ENCODE results near the gene SLC3A2. TPM values are rescaled to one million over a fixed set of nuclear protein-coding genes. Genes with fewer than 3 reads are reported as not detected.

The SLC3A2 gene
- total and polyA plus RNA-seq, 2 donors (not counting 3 experiments of a cell fraction or from before 2014, with no cell fraction given) = 208 to 337 TPM

DNA sequence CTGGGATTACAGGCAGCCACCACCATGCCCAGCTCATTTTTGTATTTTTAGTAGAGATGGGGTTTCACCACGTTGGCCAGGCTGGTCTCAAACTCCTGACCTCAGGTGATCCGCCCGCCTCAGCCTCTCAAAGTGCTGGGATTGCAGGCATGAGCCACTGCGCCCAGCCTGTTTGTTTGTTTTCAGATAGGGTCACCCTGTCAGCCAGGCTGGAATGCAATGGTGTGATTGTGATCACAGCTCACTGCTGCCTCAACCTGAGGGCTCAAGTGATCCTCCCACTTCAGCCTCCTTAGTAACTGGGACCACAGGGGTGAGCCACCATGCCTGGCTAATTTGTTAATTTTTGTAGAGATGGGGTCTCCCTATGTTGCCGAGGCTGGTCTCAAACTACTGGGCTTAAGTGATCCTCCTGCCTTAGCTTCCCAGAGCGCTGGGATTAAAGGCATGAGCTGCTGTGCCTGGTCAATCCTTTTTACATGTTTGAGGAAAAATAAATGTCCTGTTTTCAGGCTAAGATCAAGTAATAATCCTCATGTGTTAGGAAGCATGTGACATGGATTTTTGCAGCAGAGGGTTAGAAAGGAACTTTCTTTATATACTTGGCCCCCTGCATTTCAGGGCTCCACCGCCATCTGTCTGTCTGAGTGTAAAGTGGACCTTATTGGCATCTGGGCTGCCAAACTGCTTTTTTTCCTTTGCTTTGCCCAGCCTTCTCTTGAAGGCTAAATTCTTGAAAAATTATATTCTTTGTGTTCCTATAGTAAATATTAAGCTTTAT, 4.8 kb upstream of the SLC3A2 start:
- H3K9me3 ChIP-seq (replicated peaks; ENCODE audit: control insufficient read depth, insufficient read depth, low read length) = no peaks in the 10 kb centered on the region
- no peak overlapping the region for H3K9ac ChIP-seq (replicated peaks; ENCODE audit: extremely low read depth, insufficient read depth, low read length)
- TF ChIP-seq EZH2 (IDR thresholded peaks at IDR 0.05; ENCODE audit: borderline replicate concordance, low read depth, low read length, severe bottlenecking) = no peak
- TF ChIP-seq JUN (IDR thresholded peaks at IDR 0.05; ENCODE audit: borderline replicate concordance, insufficient read depth, insufficient read length, low read depth) = no peak
- TF ChIP-seq FOS (IDR thresholded peaks at IDR 0.05; ENCODE audit: borderline replicate concordance, insufficient read depth, low read length) = no peak
- TF ChIP-seq MYC (IDR thresholded peaks at IDR 0.05; ENCODE audit: low read depth, low read length) = no peak
- TF ChIP-seq, protein P1, sequence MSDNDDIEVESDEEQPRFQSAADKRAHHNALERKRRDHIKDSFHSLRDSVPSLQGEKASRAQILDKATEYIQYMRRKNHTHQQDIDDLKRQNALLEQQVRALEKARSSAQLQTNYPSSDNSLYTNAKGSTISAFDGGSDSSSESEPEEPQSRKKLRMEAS (IDR thresholded peaks at IDR 0.05; ENCODE audit: insufficient read depth, insufficient read length) = no peak
- TF ChIP-seq, protein P2, sequence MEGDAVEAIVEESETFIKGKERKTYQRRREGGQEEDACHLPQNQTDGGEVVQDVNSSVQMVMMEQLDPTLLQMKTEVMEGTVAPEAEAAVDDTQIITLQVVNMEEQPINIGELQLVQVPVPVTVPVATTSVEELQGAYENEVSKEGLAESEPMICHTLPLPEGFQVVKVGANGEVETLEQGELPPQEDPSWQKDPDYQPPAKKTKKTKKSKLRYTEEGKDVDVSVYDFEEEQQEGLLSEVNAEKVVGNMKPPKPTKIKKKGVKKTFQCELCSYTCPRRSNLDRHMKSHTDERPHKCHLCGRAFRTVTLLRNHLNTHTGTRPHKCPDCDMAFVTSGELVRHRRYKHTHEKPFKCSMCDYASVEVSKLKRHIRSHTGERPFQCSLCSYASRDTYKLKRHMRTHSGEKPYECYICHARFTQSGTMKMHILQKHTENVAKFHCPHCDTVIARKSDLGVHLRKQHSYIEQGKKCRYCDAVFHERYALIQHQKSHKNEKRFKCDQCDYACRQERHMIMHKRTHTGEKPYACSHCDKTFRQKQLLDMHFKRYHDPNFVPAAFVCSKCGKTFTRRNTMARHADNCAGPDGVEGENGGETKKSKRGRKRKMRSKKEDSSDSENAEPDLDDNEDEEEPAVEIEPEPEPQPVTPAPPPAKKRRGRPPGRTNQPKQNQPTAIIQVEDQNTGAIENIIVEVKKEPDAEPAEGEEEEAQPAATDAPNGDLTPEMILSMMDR (IDR thresholded peaks at IDR 0.05; ENCODE audit: extremely low read depth in 1 of 2, insufficient read depth in 1 of 2, low read depth in 1 of 2, low read length in 2 of 2) = no peak
- no peak for TF ChIP-seq POLR2AphosphoS5 (IDR thresholded peaks at IDR 0.05; ENCODE audit: insufficient read depth, low read depth, low read length)
- no peak for TF ChIP-seq POLR2A (IDR thresholded peaks at IDR 0.05; ENCODE audit: low read depth, low read length)
- TF ChIP-seq GATA2 (IDR thresholded peaks at IDR 0.05; ENCODE audit: insufficient read depth, insufficient read length, low read depth, low read length) = no peak
- H3K4me1 ChIP-seq (ENCODE audit: control insufficient read depth, extremely low read depth, insufficient read depth, low read length) = peaks cover 12% of the 10 kb centered on the region
- DNase-seq (ENCODE audit: low read depth, low spot score) = no peak
- no peaks in the 10 kb centered on the region for H3K9me1 ChIP-seq (replicated peaks; ENCODE audit: control insufficient read depth, extremely low read depth, insufficient read depth, low read length)
- no peak overlapping the region for H3K27ac ChIP-seq (ENCODE audit: insufficient read depth, low read depth, low read length)
- peaks cover 0 to 4% of the 10 kb centered on the region in 2 experiments for H3K36me3 ChIP-seq (ENCODE audit: control insufficient read depth in 2 of 2, extremely low read depth in 1 of 2, insufficient read depth in 2 of 2, low read length in 2 of 2)
- POLR2A ChIA-PET = no interaction called here
- intact Hi-C loops (cut with micrococcal nuclease) (no loop called here), dilution Hi-C loops (cut with MboI; ENCODE audit: extremely low pct_ligation_motif_present, low sequenced_read_pairs) (no loop called here)
- BruUV-seq (replicated peaks) = no TSS peak
- FAIRE-seq = peak; percentile 61
- H3K79me2 ChIP-seq (ENCODE audit: control insufficient read depth, insufficient read depth, low read length) = peaks cover 7% of the 10 kb centered on the region
- no peak overlapping the region for H2AFZ ChIP-seq (ENCODE audit: low read depth, low read length)
- CTCF ChIA-PET = interaction anchor here (1.4 to 2.9 kb wide), 2 partner anchors 11 to 89 kb away, joined by 7 to 10 read pairs; partner anchors contain the start of gene TMEM179B
- no peaks in the 10 kb centered on the region for H3K27me3 ChIP-seq (ENCODE audit: control insufficient read depth in 2 of 2, insufficient read depth in 2 of 2, low read length in 2 of 2)
- H3K4me3 ChIP-seq (replicated peaks in 1 of 3; ENCODE audit: insufficient read depth in 1 of 3, low read depth in 1 of 3, low read length in 3 of 3) = no peak overlapping the region
- no peaks in the 10 kb centered on the region for H4K20me1 ChIP-seq (replicated peaks; ENCODE audit: control insufficient read depth, extremely low read depth, insufficient read depth, low read length)
- no peak overlapping the region for H3K4me2 ChIP-seq (ENCODE audit: insufficient read depth, low read length)

All from endothelial cell of umbilical vein (primary cell).